ENCODE data around the gene CMTM8. TPM values are rescaled to one million over a fixed set of nuclear protein-coding genes. Genes with fewer than 3 reads are reported as not detected.

The CMTM8 gene
- total RNA-seq, 1 experiment from 2014 or later, result 9.0 TPM

GRCh38 chr3:32280262-32280910, 41.9 kb downstream of the CMTM8 start (continued):
- TF ChIP-seq ARID4B (CRISPR knock-in tag; IDR thresholded peaks at IDR 0.05; ENCODE audit: borderline replicate concordance), result no peak
- no peak for TF ChIP-seq ELF4 (CRISPR knock-in tag; IDR thresholded peaks at IDR 0.05; ENCODE audit: low read depth)
- TF ChIP-seq JUN (CRISPR knock-in tag; IDR thresholded peaks at IDR 0.05), result no peak
- no peak for TF ChIP-seq RORB (CRISPR knock-in tag; IDR thresholded peaks at IDR 0.05)
- TF ChIP-seq USF1 (CRISPR knock-in tag; IDR thresholded peaks at IDR 0.05), result no peak
- TF ChIP-seq ATF2 (CRISPR knock-in tag; IDR thresholded peaks at IDR 0.05; ENCODE audit: borderline replicate concordance, low read depth), result no peak
- TF ChIP-seq NFYB (CRISPR knock-in tag; conservative IDR thresholded peaks at IDR 0.05; ENCODE audit: low read depth), result no peak
- TF ChIP-seq ZNF263 (CRISPR knock-in tag; IDR thresholded peaks at IDR 0.05; ENCODE audit: low read depth), result no peak
- TF ChIP-seq ZNF232 (CRISPR knock-in tag; IDR thresholded peaks at IDR 0.05), result no peak
- no peak for TF ChIP-seq ZNF396 (CRISPR knock-in tag; IDR thresholded peaks at IDR 0.05; ENCODE audit: borderline replicate concordance)
- no peak for TF ChIP-seq GTF2I (CRISPR knock-in tag; conservative IDR thresholded peaks at IDR 0.05)

- CTCF ChIA-PET, result interaction anchor here (1.6 kb wide), 1 partner anchor 41 kb away, joined by 5 read pairs; no protein-coding TSS in a partner anchor
- H3K27ac Mint-ChIP-seq, result peak overlapping the region; percentile 1; the same call in 1 of the 2 replicates
- H3K4me3 Mint-ChIP-seq, result no peak overlapping the region
- no peaks in the 10 kb centered on the region for H3K27me3 Mint-ChIP-seq (ENCODE audit: low read depth)
- POLR2A ChIA-PET, result no interaction called here
- H3K4me1 Mint-ChIP-seq, result peaks cover 9% of the 10 kb centered on the region; the same call in 1 of the 2 replicates
- no peaks in the 10 kb centered on the region for H3K36me3 Mint-ChIP-seq
- DNase-seq (ENCODE audit: low spot score) (no peak), ATAC-seq (no peak)
- no peaks in the 10 kb centered on the region for H3K9me3 Mint-ChIP-seq
- TF ChIP-seq E2F1 (CRISPR knock-in tag; IDR thresholded peaks at IDR 0.05), result no peak
- no peak for TF ChIP-seq CTCF (IDR thresholded peaks at IDR 0.05)
- TF ChIP-seq MLX (CRISPR knock-in tag; IDR thresholded peaks at IDR 0.05), result no peak
- no peak for TF ChIP-seq ZMAT4 (CRISPR knock-in tag; IDR thresholded peaks at IDR 0.05)
- no peak for TF ChIP-seq ZNF532 (CRISPR knock-in tag; IDR thresholded peaks at IDR 0.05; ENCODE audit: borderline replicate concordance)
- TF ChIP-seq ATF3 (CRISPR knock-in tag; conservative IDR thresholded peaks at IDR 0.05), result no peak
- no peak for TF ChIP-seq NFATC4 (CRISPR knock-in tag; IDR thresholded peaks at IDR 0.05)
- no peak for TF ChIP-seq NR2C2 (CRISPR knock-in tag; IDR thresholded peaks at IDR 0.05)
- TF ChIP-seq ZNF232 (CRISPR knock-in tag; IDR thresholded peaks at IDR 0.05), result no peak
- no peak for TF ChIP-seq ZNF416 (CRISPR knock-in tag; IDR thresholded peaks at IDR 0.05)
These were observed 43.2 kb downstream of the CMTM8 start for GRCh38 chr3:32281570-32282106.
